K562 (cell line): ENCODE results near the gene MEIOB. TPM values are rescaled to one million over a fixed set of nuclear protein-coding genes. Genes with fewer than 3 reads are reported as not detected.

Source experiments
- ATF1 ChIP-seq, 2 experiments: fragments of 450-650 bp in 1 of 2; IDR thresholded peaks; 2 replicates each; pipeline ENCODE4 v1.6.1; 2016; ENCODE audit warnings: missing compliant biosample characterization in 1 of 2, missing genetic modification characterization in 1 of 2
- CAMTA2 ChIP-seq: fragments of 250-450 bp; sonication (Bioruptor Pico); conservative IDR thresholded peaks from 2 replicates; pipeline ENCODE4 v1.5.1; 2022
- CBFB ChIP-seq: sonication (generic); formaldehyde crosslinking; IDR thresholded peaks from 2 replicates; pipeline ENCODE4 v1.4.0; 2020; ENCODE audit warnings: mild to moderate bottlenecking, missing genetic modification reagents
- CREB3L1 ChIP-seq: fragments of 450-650 bp; IDR thresholded peaks from 2 replicates; pipeline ENCODE4 v1.6.1; 2014; ENCODE audit warnings: low read depth, mild to moderate bottlenecking, moderate library complexity, borderline replicate concordance
- DDX20 ChIP-seq: fragments of 450-650 bp; IDR thresholded peaks from 2 replicates; pipeline ENCODE4 v1.6.1; 2016; ENCODE audit warnings: missing genetic modification characterization, low read depth, mild to moderate bottlenecking, missing compliant biosample characterization, moderate library complexity
- FUS ChIP-seq: fragments of 200-400 bp; formaldehyde crosslinking; optimal IDR thresholded peaks from 2 replicates; pipeline ENCODE3; 2017; ENCODE audit warnings: low read depth, low read length
- NCOA2 ChIP-seq, 2 experiments: fragments of 450-650 bp; IDR thresholded peaks; 2 replicates each; pipeline ENCODE4 v1.6.1; 2018; ENCODE audit warnings: mild to moderate bottlenecking in 2 of 2, moderate library complexity in 1 of 2; ENCODE audit not compliant: partially characterized antibody in 2 of 2
- PREB ChIP-seq: sonication (generic); formaldehyde crosslinking; IDR thresholded peaks from 2 replicates; pipeline ENCODE4 v1.8.1; 2023; ENCODE audit warnings: mild to moderate bottlenecking, missing genetic modification reagents
- RREB1 ChIP-seq: fragments of 250-450 bp; sonication (Bioruptor Pico); IDR thresholded peaks from 2 replicates; pipeline ENCODE4 v1.4.0; 2020
- SAFB ChIP-seq: fragments of 200-400 bp; formaldehyde crosslinking; IDR thresholded peaks from 2 replicates; pipeline ENCODE4 v1.6.1; 2017; ENCODE audit warnings: low read depth, low read length, borderline replicate concordance
- USF1 ChIP-seq: sonication (generic); formaldehyde crosslinking; IDR thresholded peaks from 2 replicates; pipeline ENCODE4 v1.9.0; 2022; ENCODE audit warnings: mild to moderate bottlenecking, missing genetic modification reagents
- ZBTB12 ChIP-seq: fragments of 250-450 bp; sonication (Bioruptor Pico); IDR thresholded peaks from 2 replicates; pipeline ENCODE4 v1.4.0; 2020
- ZNF174 ChIP-seq: fragments of 250-450 bp; sonication (Bioruptor Pico); IDR thresholded peaks from 2 replicates; pipeline ENCODE4 v1.4.0; 2020; ENCODE audit warnings: mild to moderate bottlenecking
- ZNF253 ChIP-seq: fragments of 250-450 bp; sonication (Bioruptor Pico); conservative IDR thresholded peaks from 2 replicates; pipeline ENCODE4 v1.6.1; 2021; ENCODE audit warnings: mild to moderate bottlenecking
- ZNF444 ChIP-seq: fragments of 250-450 bp; sonication (Bioruptor Pico); IDR thresholded peaks from 2 replicates; pipeline ENCODE4 v1.4.0; 2020; ENCODE audit warnings: mild to moderate bottlenecking, moderate library complexity
- polyA plus RNA-seq, 8 experiments: library from polyadenylated mRNA; depleted of rRNA in 4 of 8; stranded (reverse) in 5 of 8; unstranded in 3 of 8; fragments of >200 nt; fragmentation: Nextera tagmentation in 2 of 8; fragmentation: Illumina TruSeq in 1 of 8; extraction: Ambion mirVana in 2 of 8; extraction: Trizol in 1 of 8; gene quantifications; 2 replicates each; pipeline versions ENCODE4 v1.2.1 to v1.2.3, GENCODE V29; 2011 to 2014; ENCODE audit warnings: inconsistent platforms in 1 of 8, missing spikeins in 1 of 8
- total RNA-seq, 7 experiments: library from RNA; depleted of rRNA in 6 of 7; stranded (reverse); fragments of >200 nt in 6 of 7; fragmentation: Illumina TruSeq in 2 of 7; extraction: Trizol in 2 of 7; gene quantifications; 2 replicates each; pipeline versions ENCODE4 v1.2.1 to v1.2.3, GENCODE V29; 2011 to 2021; ENCODE audit warnings: low replicate concordance in 1 of 7

MEIOB gene
- total and polyA plus RNA-seq, 9 of the 15 experiments (the other 6 are each of a cell fraction or from before 2014, with no cell fraction given), result 25.4 to 203 (median 97.6) TPM

GRCh38 chr16:1826691-1827573, 45.0 kb downstream of the MEIOB start, which contains the start of the genes FAHD1 and HAGH (continued):
- TF ChIP-seq RREB1 (CRISPR knock-in tag) (peak; percentile 88), FUS (peak; percentile 67), ZNF253 (CRISPR knock-in tag) (no peak), ZNF444 (CRISPR knock-in tag) (no peak), SAFB (no peak), CREB3L1 (peak; percentile 77; the same call in 1 of the 2 replicates), USF1 (CRISPR knock-in tag) (peak; percentile 100), ATF1 (CRISPR knock-in tag; IDR thresholded peaks at IDR 0.05) (no peak; the same call in 1 of the 2 replicates), ATF1 (tag; IDR thresholded peaks at IDR 0.05) (peak; percentile 94), CAMTA2 (CRISPR knock-in tag) (no peak), ZNF174 (CRISPR knock-in tag) (no peak), PREB (CRISPR knock-in tag) (no peak), ZBTB12 (CRISPR knock-in tag) (no peak), DDX20 (tag) (no peak), CBFB (CRISPR knock-in tag) (peak; percentile 92), NCOA2 (IDR thresholded peaks at IDR 0.05; ENCODE audit: partially characterized antibody in 2 of 2) (no peak)
